Smooth muscle cell (in vitro differentiated cells): ENCODE data around the gene MAPKBP1. TPM values are rescaled to one million over a fixed set of nuclear protein-coding genes. Genes with fewer than 3 reads are reported as not detected.
"Not testable (repeated sequence)": the region's sequence is repeated elsewhere in the genome, so short reads cannot be mapped to it uniquely, and the experiment has no call there.

Experiments used
- DNase-seq: peaks from one replicate; lab custom pipeline; 2025; ENCODE audit not compliant: unreplicated experiment; lab: John Stamatoyannopoulos, UW
- H2AFZ ChIP-seq: fragments of 200-600 bp; sonication (generic); 2 replicates; pipeline ENCODE4 v1.6.0; 2016; ENCODE audit warnings: antibody characterized with exemption, low read depth, mild to moderate bottlenecking
- H3F3A ChIP-seq: fragments of 200-600 bp; sonication (generic); 2 replicates; pipeline ENCODE4 v1.6.0; 2017; ENCODE audit warnings: antibody characterized with exemption, low read depth
- H3K27ac ChIP-seq: fragments of 200-600 bp; sonication (generic); 2 replicates; pipeline ENCODE4 v1.5.1; 2016; ENCODE audit warnings: low read depth, mild to moderate bottlenecking
- H3K27me3 ChIP-seq: fragments of 200-600 bp; sonication (generic); 2 replicates; pipeline ENCODE4 v1.6.1; 2016; ENCODE audit warnings: low read depth, mild to moderate bottlenecking
- H3K36me3 ChIP-seq: fragments of 200-600 bp; sonication (generic); 2 replicates; pipeline ENCODE4 v1.5.1; 2016; ENCODE audit warnings: low read depth
- H3K4me1 ChIP-seq: fragments of 200-600 bp; sonication (generic); 2 replicates; pipeline ENCODE4 v1.5.1; 2016; ENCODE audit warnings: low read depth
- H3K4me2 ChIP-seq: fragments of 200-600 bp; sonication (generic); 2 replicates; pipeline ENCODE4 v1.6.0; 2016; ENCODE audit warnings: mild to moderate bottlenecking
- H3K4me3 ChIP-seq: fragments of 200-600 bp; sonication (generic); 2 replicates; pipeline ENCODE4 v1.5.1; 2016; ENCODE audit warnings: mild to moderate bottlenecking
- H3K79me2 ChIP-seq: fragments of 200-600 bp; sonication (generic); 2 replicates; pipeline ENCODE4 v1.6.0; 2016; ENCODE audit warnings: low read depth, mild to moderate bottlenecking
- H3K9ac ChIP-seq: fragments of 200-600 bp; sonication (generic); 2 replicates; pipeline ENCODE4 v1.6.0; 2016; ENCODE audit warnings: low read depth
- H3K9me3 ChIP-seq: fragments of 200-600 bp; sonication (generic); replicated peaks from 2 replicates; pipeline ENCODE4 v1.5.1; 2016; ENCODE audit warnings: low read depth
- H4K20me1 ChIP-seq: fragments of 200-600 bp; sonication (generic); 2 replicates; pipeline ENCODE4 v1.6.0; 2016; ENCODE audit warnings: low read depth
- WGBS: methylation state at CpG from one replicate; pipeline ENCODE4 v1.1.7; 2016; ENCODE audit warnings: low lambda C conversion rate; 5-methylcytosine and 5-hydroxymethylcytosine counted together
- polyA plus RNA-seq: library from polyadenylated mRNA; unstranded; fragments of >200 nt; fragmentation: Nextera tagmentation; extraction: Ambion mirVana; gene quantifications from 2 replicates; pipeline ENCODE4 v1.2.1, GENCODE V29; 2016
- total RNA-seq: library from RNA; depleted of rRNA; stranded (reverse); fragments of >200 nt; gene quantifications from 2 replicates; pipeline ENCODE4 v1.2.3, GENCODE V29; 2014
- TF ChIP-seq, protein P1 (sequence below): fragments of 200-600 bp; sonication (generic); IDR thresholded peaks from 2 replicates; pipeline ENCODE4 v1.5.1; 2017; ENCODE audit warnings: borderline replicate concordance, mild to moderate bottlenecking, antibody characterized with exemption; ENCODE audit not compliant: insufficient read depth, poor library complexity, severe bottlenecking

MAPKBP1 gene
- total and polyA plus RNA-seq, 2 experiments from 2014 or later = 6.6 to 10.7 TPM

DNA sequence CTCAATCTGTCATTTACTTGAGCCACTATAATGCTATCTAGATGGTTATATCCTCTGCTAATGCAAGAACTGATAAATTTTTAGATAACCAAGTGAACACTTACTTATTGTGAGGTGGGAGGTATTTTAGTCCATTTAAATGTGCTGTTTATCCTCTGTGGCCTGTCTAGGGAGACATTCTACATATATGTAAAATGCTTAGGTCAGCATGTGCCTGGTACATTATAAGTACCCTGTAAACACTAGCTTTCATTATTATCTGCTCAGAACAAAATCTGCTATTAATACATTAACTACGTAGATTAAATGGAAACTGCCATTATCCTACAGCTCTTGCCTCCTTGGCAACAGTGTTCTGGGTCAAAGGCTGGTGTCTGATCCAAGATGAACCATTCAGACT is 41.8 kb upstream of the MAPKBP1 start:
- Histone ChIP-seq H3K79me2 (no peaks in the 10 kb centered on the region), H3K27ac (no peak overlapping the region), H3K4me3 (no peak overlapping the region), H3K9me3 (no peaks in the 10 kb centered on the region), H2AFZ (no peak overlapping the region), H3K4me2 (no peak overlapping the region), H3K4me1 (peaks cover under 1% of the 10 kb centered on the region), H3K27me3 (no peaks in the 10 kb centered on the region), H3K36me3 (peaks cover 11% of the 10 kb centered on the region), H3F3A (no peaks in the 10 kb centered on the region), H3K9ac (no peak overlapping the region), H4K20me1 (peaks cover 11% of the 10 kb centered on the region)
- 100% methylated on average over 1 of the region's 1 CpG for WGBS
- DNase-seq = no peak
- TF ChIP-seq, protein P1, sequence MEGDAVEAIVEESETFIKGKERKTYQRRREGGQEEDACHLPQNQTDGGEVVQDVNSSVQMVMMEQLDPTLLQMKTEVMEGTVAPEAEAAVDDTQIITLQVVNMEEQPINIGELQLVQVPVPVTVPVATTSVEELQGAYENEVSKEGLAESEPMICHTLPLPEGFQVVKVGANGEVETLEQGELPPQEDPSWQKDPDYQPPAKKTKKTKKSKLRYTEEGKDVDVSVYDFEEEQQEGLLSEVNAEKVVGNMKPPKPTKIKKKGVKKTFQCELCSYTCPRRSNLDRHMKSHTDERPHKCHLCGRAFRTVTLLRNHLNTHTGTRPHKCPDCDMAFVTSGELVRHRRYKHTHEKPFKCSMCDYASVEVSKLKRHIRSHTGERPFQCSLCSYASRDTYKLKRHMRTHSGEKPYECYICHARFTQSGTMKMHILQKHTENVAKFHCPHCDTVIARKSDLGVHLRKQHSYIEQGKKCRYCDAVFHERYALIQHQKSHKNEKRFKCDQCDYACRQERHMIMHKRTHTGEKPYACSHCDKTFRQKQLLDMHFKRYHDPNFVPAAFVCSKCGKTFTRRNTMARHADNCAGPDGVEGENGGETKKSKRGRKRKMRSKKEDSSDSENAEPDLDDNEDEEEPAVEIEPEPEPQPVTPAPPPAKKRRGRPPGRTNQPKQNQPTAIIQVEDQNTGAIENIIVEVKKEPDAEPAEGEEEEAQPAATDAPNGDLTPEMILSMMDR = no peak

DNA sequence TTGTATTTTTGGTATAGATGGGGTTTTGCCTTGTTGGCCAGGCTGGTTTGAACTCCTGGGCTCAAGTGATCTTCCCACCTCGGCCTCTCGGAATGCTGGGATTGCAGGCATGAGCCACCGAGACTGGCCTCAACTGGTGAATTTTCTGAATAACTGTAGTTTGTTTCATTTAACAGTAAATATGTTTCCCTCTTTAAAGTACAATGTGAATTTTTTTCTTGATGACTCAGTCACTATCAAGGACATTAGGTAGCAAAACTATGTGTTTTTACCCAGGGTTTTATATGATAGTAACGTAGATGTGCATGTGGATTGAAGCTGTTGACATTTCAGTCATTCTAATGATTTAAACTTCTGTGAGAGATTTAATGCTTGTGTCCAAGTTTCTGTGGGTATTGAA is 40.2 kb upstream of the MAPKBP1 start:
- Histone ChIP-seq H3K27me3 (no peaks in the 10 kb centered on the region), H3F3A (no peaks in the 10 kb centered on the region), H3K9me3 (no peaks in the 10 kb centered on the region), H3K4me2 (no peak overlapping the region), H3K79me2 (no peaks in the 10 kb centered on the region), H3K27ac (no peak overlapping the region), H2AFZ (no peak overlapping the region), H4K20me1 (no peaks in the 10 kb centered on the region), H3K4me1 (no peaks in the 10 kb centered on the region), H3K4me3 (no peak overlapping the region), H3K9ac (no peak overlapping the region), H3K36me3 (peaks cover 5% of the 10 kb centered on the region)
- TF ChIP-seq, protein P1 = no peak
- 91% methylated on average over 4 of the region's 4 CpGs for whole genome bisulfite sequencing
- DNase-seq = no peak

DNA sequence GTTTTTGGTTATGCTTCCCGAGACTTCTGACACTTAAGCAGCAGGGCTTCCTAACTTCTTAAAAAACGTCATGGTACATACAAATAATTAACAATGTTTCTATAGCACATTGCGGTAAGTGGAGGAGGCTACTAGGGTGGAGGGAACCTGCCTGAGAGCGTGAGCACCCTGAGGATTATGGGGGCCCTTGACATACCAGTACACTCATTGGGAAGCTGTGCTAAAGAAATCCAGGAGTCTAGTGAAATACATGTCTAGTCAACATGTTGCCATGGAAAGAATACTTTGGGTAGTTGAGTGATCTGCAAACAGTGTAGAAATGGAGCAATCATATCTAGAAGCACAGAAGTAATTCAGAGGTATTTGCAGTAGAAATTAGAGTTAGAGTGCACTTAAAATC is 39.2 kb upstream of the MAPKBP1 start:
- WGBS = 95% methylated on average over 4 of the region's 4 CpGs
- H3K4me2 ChIP-seq = no peak overlapping the region
- no peaks in the 10 kb centered on the region for H3K9me3 ChIP-seq
- no peaks in the 10 kb centered on the region for H3F3A ChIP-seq
- no peak overlapping the region for H3K27ac ChIP-seq
- H3K79me2 ChIP-seq = no peaks in the 10 kb centered on the region
- no peaks in the 10 kb centered on the region for H3K4me1 ChIP-seq
- no peak overlapping the region for H3K4me3 ChIP-seq
- TF ChIP-seq, protein P1 = no peak
- peaks cover 5% of the 10 kb centered on the region for H3K36me3 ChIP-seq
- no peaks in the 10 kb centered on the region for H3K27me3 ChIP-seq
- H4K20me1 ChIP-seq = no peaks in the 10 kb centered on the region
- DNase-seq = no peak
- H2AFZ ChIP-seq = no peak overlapping the region
- no peak overlapping the region for H3K9ac ChIP-seq

DNA sequence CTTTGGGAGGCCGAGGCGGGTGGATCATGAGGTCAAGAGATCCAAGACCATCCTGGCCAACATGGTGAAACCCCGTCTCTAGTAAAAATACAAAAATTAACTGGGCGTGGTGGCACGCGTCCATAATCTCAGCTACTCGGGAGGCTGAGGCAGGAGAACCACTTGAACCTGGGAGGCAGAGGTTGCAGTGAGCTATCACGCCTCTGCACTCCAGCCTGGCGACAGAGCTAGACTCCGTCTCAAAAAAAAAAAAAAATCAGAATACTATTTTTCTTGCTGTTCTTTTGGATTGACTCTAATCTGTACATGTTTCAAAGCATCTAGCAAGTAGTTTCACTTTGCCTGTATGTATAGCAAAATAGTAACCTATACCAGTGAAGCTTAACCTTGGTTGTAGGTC is 38.8 kb upstream of the MAPKBP1 start:
- H3K9ac ChIP-seq, H3K4me2 ChIP-seq, H2AFZ ChIP-seq, H3F3A ChIP-seq, H3K79me2 ChIP-seq, H3K36me3 ChIP-seq, DNase-seq, H3K4me1 ChIP-seq, H3K27ac ChIP-seq, H3K9me3 ChIP-seq, H4K20me1 ChIP-seq, H3K27me3 ChIP-seq, H3K4me3 ChIP-seq: not testable (repeated sequence)
- 99% methylated on average over 10 of the region's 10 CpGs for WGBS
